Measurements from ENCODE around the gene GCSH. TPM values are rescaled to one million over a fixed set of nuclear protein-coding genes. Genes with fewer than 3 reads are reported as not detected.

The GCSH gene
- total RNA-seq, 1 donor from 2014 or later: 27.0 TPM

DNA sequence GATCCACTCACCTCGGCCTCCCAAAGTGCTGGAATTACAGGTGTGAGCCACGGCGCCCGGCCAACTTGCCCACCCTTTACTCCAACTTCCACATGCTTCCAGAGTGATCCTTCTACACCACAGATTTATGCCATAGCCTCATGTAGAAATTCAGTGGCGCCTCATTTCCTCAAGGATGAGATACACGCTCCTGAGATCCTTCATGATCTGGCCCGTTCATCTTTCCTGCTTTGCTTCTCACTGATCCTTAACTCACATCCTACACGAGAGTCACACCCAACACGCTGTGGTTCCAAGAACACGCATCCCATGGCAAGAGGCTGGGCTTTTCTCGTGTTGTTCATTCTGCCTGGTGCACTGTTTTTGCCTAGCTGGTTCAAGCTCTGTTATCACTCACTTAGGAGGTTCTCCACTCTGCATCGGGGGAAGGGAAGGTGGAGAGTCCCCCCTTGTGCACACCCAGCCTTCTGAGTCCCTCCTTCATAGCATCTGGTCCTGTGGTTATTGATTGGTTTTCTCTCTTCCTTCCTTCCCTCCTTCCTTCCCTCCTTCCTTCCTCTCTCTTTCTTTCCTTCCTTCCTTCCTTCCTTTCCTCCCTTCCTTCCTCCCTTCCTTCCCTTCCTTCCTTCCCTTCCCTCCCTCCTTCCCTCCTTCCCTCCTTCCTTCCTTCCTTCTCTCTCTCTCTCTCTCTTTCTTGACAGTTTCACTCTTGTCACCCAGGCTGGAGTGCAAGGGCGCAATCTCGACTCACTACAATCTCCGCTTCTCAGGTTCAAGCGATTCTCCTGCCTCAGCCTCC is 32.7 kb upstream of the GCSH start:
- no peak overlapping the region for H3K27ac ChIP-seq
- no peak for TF ChIP-seq POLR2A (IDR thresholded peaks at IDR 0.05)
- TF ChIP-seq, protein P1, sequence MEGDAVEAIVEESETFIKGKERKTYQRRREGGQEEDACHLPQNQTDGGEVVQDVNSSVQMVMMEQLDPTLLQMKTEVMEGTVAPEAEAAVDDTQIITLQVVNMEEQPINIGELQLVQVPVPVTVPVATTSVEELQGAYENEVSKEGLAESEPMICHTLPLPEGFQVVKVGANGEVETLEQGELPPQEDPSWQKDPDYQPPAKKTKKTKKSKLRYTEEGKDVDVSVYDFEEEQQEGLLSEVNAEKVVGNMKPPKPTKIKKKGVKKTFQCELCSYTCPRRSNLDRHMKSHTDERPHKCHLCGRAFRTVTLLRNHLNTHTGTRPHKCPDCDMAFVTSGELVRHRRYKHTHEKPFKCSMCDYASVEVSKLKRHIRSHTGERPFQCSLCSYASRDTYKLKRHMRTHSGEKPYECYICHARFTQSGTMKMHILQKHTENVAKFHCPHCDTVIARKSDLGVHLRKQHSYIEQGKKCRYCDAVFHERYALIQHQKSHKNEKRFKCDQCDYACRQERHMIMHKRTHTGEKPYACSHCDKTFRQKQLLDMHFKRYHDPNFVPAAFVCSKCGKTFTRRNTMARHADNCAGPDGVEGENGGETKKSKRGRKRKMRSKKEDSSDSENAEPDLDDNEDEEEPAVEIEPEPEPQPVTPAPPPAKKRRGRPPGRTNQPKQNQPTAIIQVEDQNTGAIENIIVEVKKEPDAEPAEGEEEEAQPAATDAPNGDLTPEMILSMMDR (IDR thresholded peaks at IDR 0.05): no peak
- TF ChIP-seq POLR2AphosphoS5 (IDR thresholded peaks at IDR 0.05; ENCODE audit: insufficient read depth in 1 of 2, low read depth in 1 of 2): no peak
- H3K4me1 ChIP-seq: no peaks in the 10 kb centered on the region
- no peak overlapping the region for H3K4me3 ChIP-seq
- intact Hi-C loops (cut with DNase I): no loop called here
- H3K9me3 ChIP-seq: no peaks in the 10 kb centered on the region
- no peaks in the 10 kb centered on the region for H3K36me3 ChIP-seq
- no peaks in the 10 kb centered on the region for H3K27me3 ChIP-seq
- DNase-seq (ENCODE audit: extremely low spot score in 2 of 2): no peak

DNA sequence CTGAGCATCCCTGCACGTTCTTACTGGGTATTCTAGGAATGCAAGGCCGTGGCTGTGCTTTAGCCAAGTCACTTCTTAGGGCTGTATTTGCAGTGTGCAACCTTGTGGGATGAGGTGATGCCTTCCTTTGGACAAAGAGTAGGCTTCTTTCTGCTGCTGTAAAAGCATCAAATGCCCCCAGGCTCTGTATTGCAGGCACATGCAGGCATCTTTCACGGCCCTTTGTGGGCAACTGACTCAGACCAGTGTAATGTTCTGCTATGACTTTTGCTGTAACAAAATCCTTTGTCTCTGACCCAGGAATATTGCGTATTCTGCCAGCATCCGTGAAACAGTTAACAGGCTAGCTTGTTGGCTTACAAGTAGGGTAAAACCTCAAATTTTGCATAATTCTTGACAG is 30.9 kb upstream of the GCSH start:
- no peak overlapping the region for H3K27ac ChIP-seq
- H3K4me3 ChIP-seq: no peak overlapping the region
- no peaks in the 10 kb centered on the region for H3K4me1 ChIP-seq
- no peaks in the 10 kb centered on the region for H3K9me3 ChIP-seq
- DNase-seq (ENCODE audit: extremely low spot score in 2 of 2): no peak
- intact Hi-C loops (cut with DNase I): no loop called here
- H3K27me3 ChIP-seq: no peaks in the 10 kb centered on the region
- H3K36me3 ChIP-seq: no peaks in the 10 kb centered on the region
- TF ChIP-seq POLR2A (IDR thresholded peaks at IDR 0.05) (no peak), POLR2AphosphoS5 (IDR thresholded peaks at IDR 0.05; ENCODE audit: insufficient read depth in 1 of 2, low read depth in 1 of 2) (no peak)
- TF ChIP-seq, protein P1 (IDR thresholded peaks at IDR 0.05): no peak

DNA sequence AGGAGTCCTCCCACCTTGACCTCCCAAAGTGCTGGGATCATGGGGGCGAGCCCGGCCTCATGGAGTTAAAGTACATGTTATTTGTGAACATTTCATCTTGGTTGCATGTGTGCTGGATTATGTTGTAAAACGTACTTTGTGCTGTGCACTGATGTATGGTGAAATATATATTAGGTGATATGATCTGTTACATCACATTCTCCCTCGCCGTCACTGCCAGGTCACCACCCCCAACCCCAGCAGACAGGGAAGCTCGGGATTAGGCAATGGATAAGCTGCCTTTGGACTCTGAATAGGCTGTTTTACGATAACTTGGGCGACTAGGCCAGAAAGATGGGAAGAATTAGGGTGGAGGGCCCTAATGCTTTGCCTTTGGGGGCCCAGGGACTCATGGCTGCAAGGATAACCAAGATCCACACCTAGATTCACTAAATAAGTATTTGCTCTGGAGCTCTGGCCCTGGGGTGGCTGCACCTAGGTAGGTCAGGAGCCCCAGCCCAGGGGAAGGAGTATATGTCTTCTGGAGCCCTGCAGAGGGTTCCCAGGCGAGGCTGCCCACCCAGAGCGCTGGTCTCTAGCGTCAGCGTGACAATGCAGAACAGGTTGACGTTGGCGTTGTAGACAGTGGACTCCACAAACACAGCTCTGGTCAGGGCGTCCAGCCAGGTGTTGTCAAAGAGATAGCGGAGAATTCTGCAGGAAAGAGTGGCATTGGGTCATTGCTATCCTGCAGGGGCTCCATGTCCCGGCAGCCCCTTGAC is 27.1 kb upstream of the GCSH start:
- H3K36me3 ChIP-seq: no peaks in the 10 kb centered on the region
- intact Hi-C loops (cut with DNase I): no loop called here
- H3K9me3 ChIP-seq: no peaks in the 10 kb centered on the region
- no peak for TF ChIP-seq POLR2A (IDR thresholded peaks at IDR 0.05)
- TF ChIP-seq, protein P1 (IDR thresholded peaks at IDR 0.05): no peak
- TF ChIP-seq POLR2AphosphoS5 (IDR thresholded peaks at IDR 0.05; ENCODE audit: insufficient read depth in 1 of 2, low read depth in 1 of 2): no peak
- DNase-seq (ENCODE audit: extremely low spot score in 2 of 2): no peak
- H3K27me3 ChIP-seq: no peaks in the 10 kb centered on the region
- no peak overlapping the region for H3K4me3 ChIP-seq
- H3K4me1 ChIP-seq: no peaks in the 10 kb centered on the region
- H3K27ac ChIP-seq: no peak overlapping the region

DNA sequence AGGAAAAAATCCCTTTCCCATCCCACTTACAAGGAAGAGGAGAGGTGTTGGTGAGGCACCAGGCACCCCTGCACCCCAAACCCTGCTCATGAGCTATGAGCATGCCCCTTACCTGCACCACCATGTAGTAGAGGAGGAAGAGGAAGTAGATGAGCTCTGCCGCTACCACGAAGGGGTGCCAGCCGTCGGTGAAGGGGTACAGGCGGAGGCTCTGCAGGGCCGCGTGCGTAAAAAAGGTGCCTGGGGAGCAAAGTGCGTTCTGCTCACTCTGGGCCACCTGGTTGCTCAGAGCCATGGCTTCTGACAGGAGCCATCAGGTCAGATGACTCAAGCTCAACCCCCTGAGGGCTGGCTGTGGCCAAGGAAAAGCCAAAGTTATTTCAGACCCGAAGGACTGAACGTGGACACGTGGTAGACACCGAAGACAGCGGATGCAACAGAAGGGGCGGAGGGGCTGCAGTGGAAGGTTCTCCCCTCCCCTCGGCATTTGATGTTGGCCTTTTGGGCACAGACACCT is 25.3 kb upstream of the GCSH start:
- H3K9me3 ChIP-seq: no peaks in the 10 kb centered on the region
- no peak overlapping the region for H3K4me3 ChIP-seq
- no peaks in the 10 kb centered on the region for H3K36me3 ChIP-seq
- TF ChIP-seq POLR2A (IDR thresholded peaks at IDR 0.05) (no peak), POLR2AphosphoS5 (IDR thresholded peaks at IDR 0.05; ENCODE audit: insufficient read depth in 1 of 2, low read depth in 1 of 2) (no peak)
- TF ChIP-seq, protein P1 (IDR thresholded peaks at IDR 0.05): no peak
- intact Hi-C loops (cut with DNase I): no loop called here
- no peak overlapping the region for H3K27ac ChIP-seq
- DNase-seq (ENCODE audit: extremely low spot score in 2 of 2): no peak
- H3K27me3 ChIP-seq: no peaks in the 10 kb centered on the region
- no peaks in the 10 kb centered on the region for H3K4me1 ChIP-seq
